ENCODE data around the gene ATG3. TPM values are rescaled to one million over a fixed set of nuclear protein-coding genes. Genes with fewer than 3 reads are reported as not detected.
"Not testable (repeated sequence)": the region's sequence is repeated elsewhere in the genome, so short reads cannot be mapped to it uniquely, and the experiment has no call there.

ATG3 gene
- total RNA-seq, 2 experiments from 2014 or later = 84.6 to 109 TPM

GRCh38 chr3:112519424-112520001, 42.2 kb downstream of the ATG3 start:
- peak; percentile 93 for TF ChIP-seq CTCF (conservative IDR thresholded peaks at IDR 0.05; ENCODE audit: low read length)
- no peak for TF ChIP-seq EZH2phosphoT487 (IDR thresholded peaks at IDR 0.05; ENCODE audit: borderline replicate concordance, low read depth, low read length)
- ChIA-PET CTCF (ENCODE audit: unreplicated experiment) (interaction anchor here (1.1 to 1.8 kb wide), 2 partner anchors 226 to 408 kb away, joined by 5 to 6 read pairs; partner anchors contain the start of gene SLC9C1), POLR2A (interaction anchor here (0.7 to 1.5 kb wide), 4 partner anchors 18 to 221 kb away, joined by 3 to 4 read pairs (median 3); no protein-coding TSS in a partner anchor)
- Histone ChIP-seq H2AFZ (ENCODE audit: low read length) (no peak overlapping the region), H3K9me2 (ENCODE audit: insufficient read depth, low read length) (no peaks in the 10 kb centered on the region), H3K36me3 (ENCODE audit: insufficient read depth, low read length) (peaks cover 4% of the 10 kb centered on the region; the same call in 1 of the 2 replicates), H3K4me3 (ENCODE audit: low read depth, low read length, poor library complexity, severe bottlenecking) (no peak overlapping the region), H3K79me2 (ENCODE audit: insufficient read depth, low read depth, low read length) (no peaks in the 10 kb centered on the region), H3K4me2 (ENCODE audit: low read length) (no peak overlapping the region), H3K27ac (ENCODE audit: low read depth, low read length, poor library complexity, severe bottlenecking) (no peak overlapping the region), H4K20me1 (ENCODE audit: insufficient read depth, low read length) (no peaks in the 10 kb centered on the region), H3K9me3 (ENCODE audit: low read length) (peaks cover 15% of the 10 kb centered on the region; the same call in 1 of the 2 replicates), H3K4me1 (ENCODE audit: insufficient read depth, low read length, poor library complexity, severe bottlenecking) (no peaks in the 10 kb centered on the region)
- intact Hi-C loops (cut with micrococcal nuclease; ENCODE audit: unreplicated experiment) = loop anchor here (1.0 to 2.0 kb wide), 5 partner anchors 83 to 408 kb away; no protein-coding TSS in a partner anchor
- DNase-seq (ENCODE audit: low spot score) = peak; percentile 81
- BruUV-seq (replicated peaks) = no TSS peak

- H3K4me1 ChIP-seq (ENCODE audit: insufficient read depth, low read length, poor library complexity, severe bottlenecking); H4K20me1 ChIP-seq (ENCODE audit: insufficient read depth, low read length); H3K27ac ChIP-seq (ENCODE audit: low read depth, low read length, poor library complexity, severe bottlenecking); DNase-seq (ENCODE audit: low spot score); BruUV-seq (replicated peaks); H3K79me2 ChIP-seq (ENCODE audit: insufficient read depth, low read depth, low read length); H3K4me3 ChIP-seq (ENCODE audit: low read depth, low read length, poor library complexity, severe bottlenecking); H2AFZ ChIP-seq (ENCODE audit: low read length); H3K36me3 ChIP-seq (ENCODE audit: insufficient read depth, low read length); H3K9me2 ChIP-seq (ENCODE audit: insufficient read depth, low read length); H3K4me2 ChIP-seq (ENCODE audit: low read length): not testable (repeated sequence)
- intact Hi-C loops (cut with micrococcal nuclease; ENCODE audit: unreplicated experiment) = loop anchor here (1.0 to 2.0 kb wide), 5 partner anchors 82 to 408 kb away; no protein-coding TSS in a partner anchor
- POLR2A ChIA-PET = interaction anchor here (0.9 kb wide), 1 partner anchor 407 kb away, joined by 3 read pairs; no protein-coding TSS in a partner anchor
- peaks cover 20% of the 10 kb centered on the region; the same call in 1 of the 2 replicates for H3K9me3 ChIP-seq (ENCODE audit: low read length)
- CTCF ChIA-PET (ENCODE audit: unreplicated experiment) = interaction anchor here (0.9 kb wide), 1 partner anchor 407 kb away, joined by 5 read pairs; no protein-coding TSS in a partner anchor
Observed at GRCh38 chr3:112518970-112519369, 42.8 kb downstream of the ATG3 start.

- BruUV-seq (replicated peaks) = no TSS peak
- Histone ChIP-seq H2AFZ (ENCODE audit: low read length) (peak overlapping the region; percentile 16; the same call in 1 of the 2 replicates), H3K4me1 (ENCODE audit: insufficient read depth, low read length, poor library complexity, severe bottlenecking) (no peaks in the 10 kb centered on the region), H3K9me3 (ENCODE audit: low read length) (peaks cover 54% of the 10 kb centered on the region), H3K79me2 (ENCODE audit: insufficient read depth, low read depth, low read length) (no peaks in the 10 kb centered on the region), H3K4me3 (ENCODE audit: low read depth, low read length, poor library complexity, severe bottlenecking) (no peak overlapping the region), H4K20me1 (ENCODE audit: insufficient read depth, low read length) (no peaks in the 10 kb centered on the region), H3K9me2 (ENCODE audit: insufficient read depth, low read length) (no peaks in the 10 kb centered on the region), H3K27ac (ENCODE audit: low read depth, low read length, poor library complexity, severe bottlenecking) (no peak overlapping the region), H3K4me2 (ENCODE audit: low read length) (no peak overlapping the region), H3K36me3 (ENCODE audit: insufficient read depth, low read length) (peaks cover 4% of the 10 kb centered on the region; the same call in 1 of the 2 replicates)
- ChIA-PET CTCF (ENCODE audit: unreplicated experiment) (no interaction called here), POLR2A (interaction anchor here (0.6 to 1.4 kb wide), 4 partner anchors 14 to 221 kb away, joined by 3 to 12 read pairs (median 4); partner anchors contain the start of genes BTLA and SLC9C1)
- no peak for DNase-seq (ENCODE audit: low spot score)
- intact Hi-C loops (cut with micrococcal nuclease; ENCODE audit: unreplicated experiment) = no loop called here
- no peak for TF ChIP-seq CTCF (conservative IDR thresholded peaks at IDR 0.05; ENCODE audit: low read length)
- no peak for TF ChIP-seq EZH2phosphoT487 (IDR thresholded peaks at IDR 0.05; ENCODE audit: borderline replicate concordance, low read depth, low read length)
Observed at GRCh38 chr3:112514527-112515128, 47.1 kb downstream of the ATG3 start.
